ENCODE results near the gene MAP3K20. TPM values are rescaled to one million over a fixed set of nuclear protein-coding genes. Genes with fewer than 3 reads are reported as not detected.

Gene MAP3K20
- polyA plus RNA-seq, 1 of the 3 experiments (the other 2 are of a cell fraction) = 8.5 TPM

GRCh38 chr2:173272849-173273248, 197.2 kb downstream of the MAP3K20 start:
- H3K4me2 ChIP-seq = no peak overlapping the region
- no peak overlapping the region for H3K9ac ChIP-seq
- no peaks in the 10 kb centered on the region for H3K9me3 ChIP-seq
- no peaks in the 10 kb centered on the region for H3K27me3 ChIP-seq (ENCODE audit: insufficient read depth)
- DNase-seq = no peak
- CTCF ChIA-PET = interaction anchor here (1.3 kb wide), 1 partner anchor 10 kb away, joined by 3 read pairs; no protein-coding TSS in a partner anchor
- no peak overlapping the region for H2AFZ ChIP-seq (ENCODE audit: low read depth)
- 68% methylated on average over 3 of the region's 3 CpGs for WGBS (ENCODE audit: low lambda C conversion rate)
- TF ChIP-seq MAX (IDR thresholded peaks at IDR 0.05; ENCODE audit: low read depth) (no peak), SIN3A (IDR thresholded peaks at IDR 0.05; ENCODE audit: borderline replicate concordance, low read depth, low read length) (no peak), ZBTB33 (IDR thresholded peaks at IDR 0.05; ENCODE audit: borderline replicate concordance, low read depth) (no peak), MXI1 (IDR thresholded peaks at IDR 0.05; ENCODE audit: low read depth, low read length) (no peak), GATA2 (CRISPR knock-in tag; IDR thresholded peaks at IDR 0.05) (no peak), MEF2A (IDR thresholded peaks at IDR 0.05; ENCODE audit: borderline replicate concordance, low read depth) (no peak), USF1 (IDR thresholded peaks at IDR 0.05; ENCODE audit: borderline replicate concordance, low read depth) (no peak), YY1 (IDR thresholded peaks at IDR 0.05; ENCODE audit: low read depth) (no peak), RXRA (IDR thresholded peaks at IDR 0.05; ENCODE audit: borderline replicate concordance, low read depth) (no peak), TEAD4 (IDR thresholded peaks at IDR 0.05; ENCODE audit: borderline replicate concordance, insufficient read depth) (no peak), GABPA (IDR thresholded peaks at IDR 0.05; ENCODE audit: low read depth) (no peak), FOSL2 (IDR thresholded peaks at IDR 0.05; ENCODE audit: borderline replicate concordance, low read depth) (no peak), NRF1 (IDR thresholded peaks at IDR 0.05; ENCODE audit: low read depth, low read length) (no peak), SMC3 (IDR thresholded peaks at IDR 0.05; ENCODE audit: low read depth, low read length) (no peak), RFX5 (IDR thresholded peaks at IDR 0.05; ENCODE audit: low read length) (no peak), JUND (IDR thresholded peaks at IDR 0.05) (no peak)
- no peaks in the 10 kb centered on the region for H3K4me1 ChIP-seq (ENCODE audit: control insufficient read depth in 1 of 2, insufficient read depth in 2 of 2, low read depth in 1 of 2, low read length in 1 of 2)
- H3K27ac ChIP-seq (ENCODE audit: low read depth in 2 of 2, low read length in 1 of 2) = no peak overlapping the region
- no peaks in the 10 kb centered on the region for H3F3A ChIP-seq (replicated peaks; ENCODE audit: insufficient read depth)
- POLR2A ChIA-PET = no interaction called here
- H3K79me2 ChIP-seq (ENCODE audit: insufficient read depth) = no peaks in the 10 kb centered on the region
- no peaks in the 10 kb centered on the region for H4K20me1 ChIP-seq (ENCODE audit: insufficient read depth)
- H3K9me2 ChIP-seq = no peaks in the 10 kb centered on the region
- H3K36me3 ChIP-seq (replicated peaks in 1 of 2; ENCODE audit: control insufficient read depth in 1 of 2, insufficient read depth in 2 of 2, low read length in 1 of 2) = no peaks in the 10 kb centered on the region
- no peak overlapping the region for H3K4me3 ChIP-seq (ENCODE audit: low read depth in 2 of 2, low read length in 1 of 2)

Measured in SK-N-SH (cell line).